Activated CD8-positive, alpha-beta T cell treated with anti-CD3 and anti-CD28 coated beads for 36 hours (primary cell): ENCODE measurements around the gene LTO1. TPM values are rescaled to one million over a fixed set of nuclear protein-coding genes. Genes with fewer than 3 reads are reported as not detected.

Source experiments
- ATAC-seq: fragments of 200-7000 bp; cut with Tn5 transposase; one replicate; pipeline ENCODE4 v1.10.0; 2021; ENCODE audit warnings: mild to moderate bottlenecking, moderate library complexity
- CTCF ChIA-PET: fragments of 350-600 bp; sonication (Branson Sonifier 250); formaldehyde crosslinking; loops from one replicate; lab custom pipeline; 2021; ENCODE audit warnings: antibody characterized with exemption; lab: Charles Lee
- POLR2A ChIA-PET: fragments of 350-600 bp; sonication (Branson Sonifier 250); formaldehyde crosslinking; loops from one replicate; lab custom pipeline; 2021; ENCODE audit warnings: antibody characterized with exemption; lab: Charles Lee
- DNase-seq: peaks from one replicate; pipeline ENCODE4 v3.0.0-alpha.2; 2020
- H3K27ac Mint-ChIP-seq: one replicate; pipeline ENCODE4 v1.8.0; 2021; ENCODE audit warnings: mild to moderate bottlenecking, mixed read lengths
- H3K27me3 Mint-ChIP-seq: one replicate; pipeline ENCODE4 v1.8.0; 2021; ENCODE audit warnings: mixed read lengths
- H3K36me3 Mint-ChIP-seq: one replicate; pipeline ENCODE4 v1.8.0; 2021; ENCODE audit warnings: low read depth, mixed read lengths
- H3K4me1 Mint-ChIP-seq: one replicate; pipeline ENCODE4 v1.8.0; 2021; ENCODE audit warnings: low read depth, mixed read lengths
- H3K4me3 Mint-ChIP-seq: one replicate; pipeline ENCODE4 v1.8.0; 2021; ENCODE audit warnings: mild to moderate bottlenecking, moderate library complexity, mixed read lengths
- H3K9me3 Mint-ChIP-seq: one replicate; pipeline ENCODE4 v1.8.0; 2021; ENCODE audit warnings: mixed read lengths
- CTCF ChIP-seq: fragments of 200-600 bp; IDR thresholded peaks from one replicate; pipeline ENCODE4 v1.8.0; 2022; ENCODE audit warnings: antibody characterized with exemption, mild to moderate bottlenecking
- intact Hi-C: fragments of 100-400 bp; cut with micrococcal nuclease; formaldehyde crosslinking; loops from one replicate; pipeline ENCODE4 v1.10.0; 2022
- total RNA-seq, 2 experiments: library from RNA; stranded (reverse); gene quantifications; one replicate each; pipeline ENCODE4 v1.2.3, GENCODE V29; 2021

LTO1 gene
- total RNA-seq, 2 experiments from 2014 or later: 14.9 to 15.9 TPM

- DNase-seq (no peak), ATAC-seq (no peak)
- Mint-ChIP-seq H3K27me3 (peaks cover 52% of the 10 kb centered on the region), H3K4me1 (peaks cover 20% of the 10 kb centered on the region), H3K27ac (no peak overlapping the region), H3K4me3 (no peak overlapping the region), H3K36me3 (no peaks in the 10 kb centered on the region), H3K9me3 (no peaks in the 10 kb centered on the region)
- ChIA-PET CTCF (no interaction called here), POLR2A (interaction anchor here (0.6 kb wide), 1 partner anchor 75 kb away, joined by 4 read pairs; no protein-coding TSS in a partner anchor)
- no peak for TF ChIP-seq CTCF
- intact Hi-C loops: no loop called here
Observed at GRCh38 chr11:69635804-69636511, 39.2 kb downstream of the LTO1 start.

GRCh38 chr11:69635195-69635594 is 40.0 kb downstream of the LTO1 start:
- Mint-ChIP-seq H3K4me1 (peaks cover 15% of the 10 kb centered on the region), H3K27ac (no peak overlapping the region), H3K9me3 (no peaks in the 10 kb centered on the region), H3K36me3 (no peaks in the 10 kb centered on the region), H3K4me3 (no peak overlapping the region), H3K27me3 (peaks cover 46% of the 10 kb centered on the region)
- intact Hi-C loops: no loop called here
- no peak for TF ChIP-seq CTCF
- ChIA-PET POLR2A (no interaction called here), CTCF (no interaction called here)
- DNase-seq (no peak), ATAC-seq (no peak)

- ChIA-PET CTCF (no interaction called here), POLR2A (no interaction called here)
- TF ChIP-seq CTCF: no peak
- DNase-seq (no peak), ATAC-seq (no peak)
- no peaks in the 10 kb centered on the region for H3K36me3 Mint-ChIP-seq
- peaks cover 9% of the 10 kb centered on the region for H3K4me1 Mint-ChIP-seq
- no peak overlapping the region for H3K27ac Mint-ChIP-seq
- no peak overlapping the region for H3K4me3 Mint-ChIP-seq
- H3K27me3 Mint-ChIP-seq: peaks cover 43% of the 10 kb centered on the region
- H3K9me3 Mint-ChIP-seq: peaks cover 4% of the 10 kb centered on the region
- intact Hi-C loops: no loop called here
Observed at GRCh38 chr11:69634590-69634989, 40.6 kb downstream of the LTO1 start.

- CTCF ChIA-PET: no interaction called here
- H3K27me3 Mint-ChIP-seq: peaks cover 44% of the 10 kb centered on the region
- DNase-seq (no peak), ATAC-seq (no peak)
- peaks cover 8% of the 10 kb centered on the region for H3K4me1 Mint-ChIP-seq
- no peaks in the 10 kb centered on the region for H3K36me3 Mint-ChIP-seq
- no peak overlapping the region for H3K4me3 Mint-ChIP-seq
- peaks cover 8% of the 10 kb centered on the region for H3K9me3 Mint-ChIP-seq
- intact Hi-C loops: no loop called here
- no peak overlapping the region for H3K27ac Mint-ChIP-seq
- no peak for TF ChIP-seq CTCF
- POLR2A ChIA-PET: no interaction called here
Observed at GRCh38 chr11:69634069-69634468, 41.1 kb downstream of the LTO1 start.

GRCh38 chr11:69632900-69633299 is 42.3 kb downstream of the LTO1 start:
- Mint-ChIP-seq H3K4me1 (peaks cover 5% of the 10 kb centered on the region), H3K27me3 (peaks cover 38% of the 10 kb centered on the region), H3K27ac (no peak overlapping the region), H3K36me3 (no peaks in the 10 kb centered on the region), H3K9me3 (peaks cover 8% of the 10 kb centered on the region), H3K4me3 (no peak overlapping the region)
- ChIA-PET CTCF (interaction anchor here (0.6 kb wide), 1 partner anchor 11 kb away, joined by 3 read pairs; no protein-coding TSS in a partner anchor), POLR2A (no interaction called here)
- no peak for TF ChIP-seq CTCF
- DNase-seq (no peak), ATAC-seq (no peak)
- intact Hi-C loops: no loop called here
